Astrocyte of the spinal cord (primary cell): ENCODE data around the gene HMX1.

Source experiments
- DNase-seq: peaks from one replicate; pipeline ENCODE4 v3.0.0; 2011; ENCODE audit warnings: low read depth, low spot score
- H3K4me3 ChIP-seq: 2 replicates; pipeline ENCODE4 v1.5.1; 2011; ENCODE audit warnings: low read depth, mild to moderate bottlenecking, low read length, moderate library complexity
- CTCF ChIP-seq: IDR thresholded peaks from 2 replicates; pipeline ENCODE4 v1.5.1; 2012; ENCODE audit warnings: low read depth, mild to moderate bottlenecking, low read length, inconsistent platforms
- in situ Hi-C: cut with HindIII; loops from 2 replicates; pipeline ENCODE4 v1.10.0; 2017; ENCODE audit warnings: low sequenced_read_pairs

HMX1 gene

DNA sequence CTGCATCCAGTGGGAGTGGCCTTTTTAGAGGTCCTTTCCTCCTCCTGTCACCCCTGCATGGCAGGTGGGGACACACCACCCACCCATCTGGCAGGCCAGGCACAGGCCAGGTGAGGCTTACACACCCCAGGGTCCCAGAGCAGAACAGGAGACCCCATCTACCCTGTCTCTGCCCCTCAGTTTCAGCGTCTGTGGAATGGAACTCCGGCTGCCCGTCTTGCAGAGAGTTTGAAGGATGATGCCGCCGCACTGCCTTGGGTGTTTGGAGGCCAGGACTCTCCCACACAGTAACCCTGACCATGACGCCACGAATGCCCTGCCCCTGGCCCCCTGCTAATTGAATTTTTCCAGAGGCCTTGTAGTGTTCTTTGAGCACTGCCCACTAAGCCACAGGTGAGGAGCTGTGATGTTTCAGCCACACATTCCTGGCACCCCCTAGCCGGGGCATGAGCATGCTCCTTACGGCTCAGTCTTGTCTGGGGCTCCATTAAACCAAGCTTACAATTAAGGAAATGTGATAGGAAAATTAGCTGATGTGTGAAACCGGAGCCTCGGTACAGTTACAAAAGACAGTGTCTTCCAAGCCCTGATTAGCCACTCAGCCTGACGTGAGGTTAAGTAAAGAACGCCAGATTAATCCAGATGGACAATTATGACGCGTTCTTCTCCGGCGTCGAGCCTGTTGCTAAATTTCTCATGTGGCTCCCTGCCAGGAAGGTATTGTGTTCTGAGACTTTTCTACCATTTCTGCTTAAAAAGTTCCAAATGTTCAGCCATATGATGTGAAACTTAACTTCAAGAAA is 39.3 kb downstream of the HMX1 start:
- in situ Hi-C loops: no loop called here

GRCh38 chr4:8831221-8832112 is 40.2 kb downstream of the HMX1 start:
- in situ Hi-C loops: no loop called here
- no peak overlapping the region for H3K4me3 ChIP-seq
- no peak for TF ChIP-seq CTCF
- no peak for DNase-seq

More for the DNA sequence above, 39.3 kb downstream of the HMX1 start:
- TF ChIP-seq CTCF: no peak
- no peak overlapping the region for H3K4me3 ChIP-seq
- no peak for DNase-seq

GRCh38 chr4:8830611-8831200 is 40.9 kb downstream of the HMX1 start:
- no peak overlapping the region for H3K4me3 ChIP-seq
- in situ Hi-C loops: no loop called here
- no peak for DNase-seq
- TF ChIP-seq CTCF: no peak

DNA sequence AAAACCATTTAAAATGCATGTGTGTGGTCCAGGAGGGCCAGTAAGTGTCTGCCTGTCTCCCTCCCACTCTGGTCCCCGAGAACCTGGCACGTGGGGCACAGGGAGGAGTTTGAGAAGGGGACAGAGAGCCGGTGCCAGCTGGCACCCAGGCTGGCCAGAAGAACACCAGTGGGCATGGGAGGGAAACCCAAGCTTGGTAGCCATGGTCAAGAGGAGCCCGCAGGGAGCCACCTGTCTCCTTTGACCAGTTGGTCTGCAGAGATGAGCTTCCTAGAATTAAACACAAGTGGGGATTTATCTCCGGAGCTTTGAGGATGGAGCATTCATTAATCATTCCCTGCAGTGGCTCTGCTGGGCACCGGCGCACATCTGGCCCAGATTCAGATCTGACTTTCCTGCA is 41.6 kb downstream of the HMX1 start:
- H3K4me3 ChIP-seq: no peak overlapping the region
- DNase-seq: no peak
- in situ Hi-C loops: no loop called here
- no peak for TF ChIP-seq CTCF

DNA sequence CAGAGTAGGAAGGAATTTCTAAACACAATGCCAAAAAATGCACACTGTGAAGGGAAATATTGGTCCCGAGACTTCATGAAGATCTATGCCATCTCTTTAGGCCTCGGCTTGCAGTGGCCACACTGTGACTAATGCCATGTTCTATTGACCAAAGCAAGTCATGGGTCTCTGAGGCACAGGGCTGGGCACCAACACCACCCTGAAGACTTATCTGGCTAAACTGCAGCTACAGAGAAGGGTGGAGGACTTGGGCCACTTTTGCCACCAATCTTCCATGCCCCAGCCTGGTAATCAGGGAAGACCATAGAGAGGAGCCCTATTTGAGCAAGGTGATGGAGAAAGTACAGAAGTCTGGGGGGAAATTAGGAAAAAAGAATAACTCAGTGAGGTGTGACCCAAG is 42.1 kb downstream of the HMX1 start:
- in situ Hi-C loops: no loop called here
- no peak overlapping the region for H3K4me3 ChIP-seq
- no peak for TF ChIP-seq CTCF
- DNase-seq: no peak

DNA sequence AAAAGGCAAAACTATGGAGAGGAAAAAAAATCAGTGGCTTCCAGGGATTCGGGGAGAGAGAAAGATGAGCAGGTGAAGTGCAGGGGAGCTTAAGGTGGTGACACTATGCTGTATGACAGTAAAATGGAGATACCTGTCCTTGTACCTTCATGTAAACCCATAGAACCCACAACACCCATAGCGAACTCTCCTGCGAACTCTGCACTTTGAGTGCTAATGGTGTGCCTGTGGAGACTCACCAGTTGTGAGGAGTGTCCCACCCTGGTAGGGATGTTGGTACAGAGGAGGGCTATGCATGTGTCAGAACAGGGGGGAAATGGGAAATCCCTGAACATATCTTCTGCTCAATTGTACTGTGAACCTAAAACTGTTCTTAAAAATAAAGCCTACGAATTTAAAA is 42.8 kb downstream of the HMX1 start:
- no peak overlapping the region for H3K4me3 ChIP-seq
- in situ Hi-C loops: no loop called here
- TF ChIP-seq CTCF: no peak
- no peak for DNase-seq
